Glutamatergic neuron (in vitro differentiated cells): ENCODE data around the gene LGR6. TPM values are rescaled to one million over a fixed set of nuclear protein-coding genes. Genes with fewer than 3 reads are reported as not detected.

Experiments
- DNase-seq: peaks from one replicate; pipeline ENCODE4 v3.0.0; 2022
- H3K27ac Mint-ChIP-seq: one replicate; pipeline ENCODE4 v1.8.0; 2020; ENCODE audit warnings: mild to moderate bottlenecking, mixed read lengths, inconsistent platforms; ENCODE audit not compliant: unreplicated experiment
- H3K27me3 Mint-ChIP-seq: one replicate; pipeline ENCODE4 v1.8.0; 2020; ENCODE audit warnings: mild to moderate bottlenecking, moderate library complexity, mixed read lengths, inconsistent platforms; ENCODE audit not compliant: unreplicated experiment
- H3K36me3 Mint-ChIP-seq: one replicate; pipeline ENCODE4 v1.8.0; 2020; ENCODE audit warnings: mild to moderate bottlenecking, mixed read lengths, inconsistent platforms; ENCODE audit not compliant: unreplicated experiment
- H3K4me1 Mint-ChIP-seq: one replicate; pipeline ENCODE4 v1.8.0; 2020; ENCODE audit warnings: mild to moderate bottlenecking, low read depth, mixed read lengths, inconsistent platforms; ENCODE audit not compliant: unreplicated experiment
- H3K4me3 Mint-ChIP-seq: one replicate; pipeline ENCODE4 v1.8.0; 2020; ENCODE audit warnings: mild to moderate bottlenecking, mixed read lengths, inconsistent platforms; ENCODE audit not compliant: unreplicated experiment
- H3K9me3 Mint-ChIP-seq: one replicate; pipeline ENCODE4 v1.8.0; 2020; ENCODE audit warnings: mild to moderate bottlenecking, moderate library complexity, mixed read lengths, inconsistent platforms; ENCODE audit not compliant: unreplicated experiment
- total RNA-seq: library from RNA; stranded (reverse); fragmentation: NEBNext Ultra II Directional; extraction: Animal tissue kit (Norgen Biotek cat#: 25700); gene quantifications from one replicate; pipeline ENCODE4 v1.2.1, GENCODE V29; 2021; ENCODE audit not compliant: unreplicated experiment
- TF ChIP-seq, protein P1 (sequence below): fragments of 200-600 bp; sonication (generic); IDR thresholded peaks from one replicate; pipeline ENCODE4 v1.5.0; 2021; ENCODE audit not compliant: partially characterized antibody, unreplicated experiment

LGR6 gene
- total RNA-seq, 1 donor from 2014 or later, result 0.37 TPM

GRCh38 chr1:202311875-202312635, 118.5 kb downstream of the LGR6 start:
- TF ChIP-seq, protein P1, sequence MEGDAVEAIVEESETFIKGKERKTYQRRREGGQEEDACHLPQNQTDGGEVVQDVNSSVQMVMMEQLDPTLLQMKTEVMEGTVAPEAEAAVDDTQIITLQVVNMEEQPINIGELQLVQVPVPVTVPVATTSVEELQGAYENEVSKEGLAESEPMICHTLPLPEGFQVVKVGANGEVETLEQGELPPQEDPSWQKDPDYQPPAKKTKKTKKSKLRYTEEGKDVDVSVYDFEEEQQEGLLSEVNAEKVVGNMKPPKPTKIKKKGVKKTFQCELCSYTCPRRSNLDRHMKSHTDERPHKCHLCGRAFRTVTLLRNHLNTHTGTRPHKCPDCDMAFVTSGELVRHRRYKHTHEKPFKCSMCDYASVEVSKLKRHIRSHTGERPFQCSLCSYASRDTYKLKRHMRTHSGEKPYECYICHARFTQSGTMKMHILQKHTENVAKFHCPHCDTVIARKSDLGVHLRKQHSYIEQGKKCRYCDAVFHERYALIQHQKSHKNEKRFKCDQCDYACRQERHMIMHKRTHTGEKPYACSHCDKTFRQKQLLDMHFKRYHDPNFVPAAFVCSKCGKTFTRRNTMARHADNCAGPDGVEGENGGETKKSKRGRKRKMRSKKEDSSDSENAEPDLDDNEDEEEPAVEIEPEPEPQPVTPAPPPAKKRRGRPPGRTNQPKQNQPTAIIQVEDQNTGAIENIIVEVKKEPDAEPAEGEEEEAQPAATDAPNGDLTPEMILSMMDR, result no peak
- no peaks in the 10 kb centered on the region for H3K36me3 Mint-ChIP-seq
- H3K9me3 Mint-ChIP-seq, result peaks cover 1% of the 10 kb centered on the region
- H3K27ac Mint-ChIP-seq, result no peak overlapping the region
- no peak overlapping the region for H3K4me3 Mint-ChIP-seq
- peaks cover 3% of the 10 kb centered on the region for H3K27me3 Mint-ChIP-seq
- DNase-seq, result no peak
- peaks cover 6% of the 10 kb centered on the region for H3K4me1 Mint-ChIP-seq

- Mint-ChIP-seq H3K9me3 (peaks cover 1% of the 10 kb centered on the region), H3K27ac (peak overlapping the region; percentile 24)
Observed at GRCh38 chr1:202315576-202316168, 122.1 kb downstream of the LGR6 start.

GRCh38 chr1:202316186-202316585, 122.6 kb downstream of the LGR6 start:
- Mint-ChIP-seq H3K4me3 (no peak overlapping the region), H3K27me3 (peaks cover 4% of the 10 kb centered on the region), H3K36me3 (no peaks in the 10 kb centered on the region)

More at GRCh38 chr1:202315576-202316168, 122.1 kb downstream of the LGR6 start:
- Mint-ChIP-seq H3K4me3 (peak overlapping the region; percentile 23), H3K36me3 (no peaks in the 10 kb centered on the region), H3K4me1 (peaks cover 6% of the 10 kb centered on the region), H3K27me3 (peaks cover 4% of the 10 kb centered on the region)
- DNase-seq, result peak; percentile 89
- TF ChIP-seq, protein P1, result peak; percentile 87

GRCh38 chr1:202317941-202318925, 124.6 kb downstream of the LGR6 start:
- Mint-ChIP-seq H3K9me3 (peaks cover 1% of the 10 kb centered on the region), H3K36me3 (no peaks in the 10 kb centered on the region), H3K27me3 (peaks cover 4% of the 10 kb centered on the region), H3K4me3 (no peak overlapping the region), H3K27ac (no peak overlapping the region), H3K4me1 (peaks cover 6% of the 10 kb centered on the region)
- no peak for DNase-seq
- TF ChIP-seq, protein P1, result no peak

More at GRCh38 chr1:202316186-202316585, 122.6 kb downstream of the LGR6 start:
- DNase-seq, result no peak
- Mint-ChIP-seq H3K4me1 (peaks cover 6% of the 10 kb centered on the region), H3K9me3 (peaks cover 1% of the 10 kb centered on the region), H3K27ac (peak overlapping the region; percentile 24)
- TF ChIP-seq, protein P1, result no peak
